BJ (cell line): Measurements from ENCODE around the gene SAA2. TPM values are rescaled to one million over a fixed set of nuclear protein-coding genes. Genes with fewer than 3 reads are reported as not detected.

Source experiments
- CTCF ChIA-PET: fragments of 350-600 bp; formaldehyde crosslinking; extraction: SDS; loops from one replicate; lab custom pipeline; 2021; ENCODE audit warnings: antibody characterized with exemption, inconsistent platforms; lab: Yijun Ruan, JAX
- POLR2A ChIA-PET: fragments of 300-600 bp; sonication (Branson Sonifier 250); formaldehyde crosslinking; extraction: SDS; loops from one replicate; lab custom pipeline; 2021; ENCODE audit warnings: antibody characterized with exemption; lab: Charles Lee
- DNase-seq: peaks from one replicate; pipeline ENCODE4 v3.0.0-alpha.2; 2011; ENCODE audit warnings: low read depth
- H3K27me3 ChIP-seq: 2 replicates; pipeline ENCODE4 v1.6.0; 2011; ENCODE audit warnings: low read length; ENCODE audit not compliant: control insufficient read depth, insufficient read depth
- H3K36me3 ChIP-seq: 2 replicates; pipeline ENCODE4 v1.5.1; 2011; ENCODE audit warnings: low read length; ENCODE audit not compliant: control insufficient read depth, insufficient read depth
- H3K4me3 ChIP-seq: 2 replicates; pipeline ENCODE4 v1.5.1; 2011; ENCODE audit warnings: low read depth, mild to moderate bottlenecking, control low read depth, low read length
- CTCF ChIP-seq: IDR thresholded peaks from 2 replicates; pipeline ENCODE4 v1.5.1; 2011; ENCODE audit warnings: low read depth, mild to moderate bottlenecking, control low read depth, inconsistent platforms, low read length, moderate library complexity; ENCODE audit not compliant: insufficient read depth
- polyA minus RNA-seq: library from RNA; depleted of rRNA, polyadenylated mRNA; stranded (reverse); fragments of >200 nt; gene quantifications from 2 replicates; pipeline ENCODE4 v1.2.3, GENCODE V29; 2011; rRNA and poly(A)+ RNA removed
- polyA plus RNA-seq: library from polyadenylated mRNA; depleted of rRNA; stranded (reverse); fragments of >200 nt; gene quantifications from 2 replicates; pipeline ENCODE4 v1.2.3, GENCODE V29; 2011; rRNA removed

Gene SAA2
- polyA plus RNA-seq (0.54 and 0.55 TPM in 2 replicates), polyA minus RNA-seq (not detected in 2 replicates)

GRCh38 chr11:18248561-18248960, at the start of gene SAA2:
Gene SAA2 (minus strand): TSS chr11:18248668. CDS start chr11:18248011, 657 bp downstream.
- DNase-seq: no peak
- no peaks in the 10 kb centered on the region for H3K36me3 ChIP-seq
- H3K4me3 ChIP-seq: no peak within 1 kb of the TSS
- CTCF ChIA-PET: interaction anchor here (0.8 kb wide), 1 partner anchor 14 kb away, joined by 3 read pairs; no protein-coding TSS in a partner anchor
- TF ChIP-seq CTCF: no peak
- H3K27me3 ChIP-seq: peaks cover 2% of the 10 kb centered on the region
- POLR2A ChIA-PET: no interaction called here

- Histone ChIP-seq H3K36me3 (peaks cover 10% of the 10 kb centered on the region), H3K27me3 (no peaks in the 10 kb centered on the region), H3K4me3 (no peak overlapping the region)
- no peak for DNase-seq
- ChIA-PET POLR2A (no interaction called here), CTCF (interaction anchor here (1.2 kb wide), 2 partner anchors 16 to 51 kb away, joined by 3 to 4 read pairs; no protein-coding TSS in a partner anchor)
- no peak for TF ChIP-seq CTCF
These were observed 46.8 kb upstream of the SAA2 start for GRCh38 chr11:18295316-18295715.

- POLR2A ChIA-PET: no interaction called here
- peaks cover 10% of the 10 kb centered on the region for H3K36me3 ChIP-seq
- no peak for TF ChIP-seq CTCF
- no peak overlapping the region for H3K4me3 ChIP-seq
- CTCF ChIA-PET: interaction anchor here (1.2 kb wide), 2 partner anchors 16 to 50 kb away, joined by 3 to 4 read pairs; no protein-coding TSS in a partner anchor
- no peak for DNase-seq
- no peaks in the 10 kb centered on the region for H3K27me3 ChIP-seq
These were observed 46.4 kb upstream of the SAA2 start for GRCh38 chr11:18294862-18295261.

GRCh38 chr11:18288911-18289310, 40.4 kb upstream of the SAA2 start:
- CTCF ChIA-PET: interaction anchor here (1.3 kb wide), 1 partner anchor 13 kb away, joined by 5 read pairs; no protein-coding TSS in a partner anchor
- DNase-seq: no peak
- H3K36me3 ChIP-seq: peaks cover 7% of the 10 kb centered on the region
- POLR2A ChIA-PET: no interaction called here
- H3K27me3 ChIP-seq: no peaks in the 10 kb centered on the region
- no peak overlapping the region for H3K4me3 ChIP-seq
- no peak for TF ChIP-seq CTCF

- CTCF ChIA-PET: interaction anchor here (1.2 to 1.5 kb wide), 2 partner anchors 9 to 11 kb away, joined by 3 read pairs; no protein-coding TSS in a partner anchor
- no peak for DNase-seq
- POLR2A ChIA-PET: interaction anchor here (0.7 kb wide), 1 partner anchor 27 kb away, joined by 3 read pairs; no protein-coding TSS in a partner anchor
- no peaks in the 10 kb centered on the region for H3K27me3 ChIP-seq
- TF ChIP-seq CTCF: no peak
- no peak overlapping the region for H3K4me3 ChIP-seq
- peaks cover 6% of the 10 kb centered on the region for H3K36me3 ChIP-seq
These were observed 37.4 kb upstream of the SAA2 start for GRCh38 chr11:18285841-18286240.
